Measurements from ENCODE around the gene THSD4.

- TF ChIP-seq CTCF (IDR thresholded peaks at IDR 0.05) (no peak), POLR2A (IDR thresholded peaks at IDR 0.05) (no peak)
Measured at GRCh38 chr15:71434774-71435173, 319.5 kb downstream of the THSD4 start.
